Activated CD4-positive, alpha-beta memory T cell treated with anti-CD3 and anti-CD28 coated beads, Interleukin-2, amount 10 ng/mL, durations not matched to agents 7 days and 5 days (primary cell): Measurements from ENCODE around the gene NLN. TPM values are rescaled to one million over a fixed set of nuclear protein-coding genes. Genes with fewer than 3 reads are reported as not detected.
"Not testable (repeated sequence)": the region's sequence is repeated elsewhere in the genome, so short reads cannot be mapped to it uniquely, and the experiment has no call there.

ENCODE experiments used
- CTCF ChIA-PET: fragments of 350-600 bp; sonication (Branson Sonifier 250); formaldehyde crosslinking; loops from one replicate; lab custom pipeline; 2021; ENCODE audit warnings: antibody characterized with exemption, inconsistent platforms; lab: Charles Lee
- POLR2A ChIA-PET: fragments of 350-600 bp; sonication (Branson Sonifier 250); formaldehyde crosslinking; loops from one replicate; lab custom pipeline; 2021; ENCODE audit warnings: antibody characterized with exemption; lab: Charles Lee
- DNase-seq: peaks from one replicate; pipeline ENCODE4 v3.0.0-alpha.2; 2020
- H3K27ac Mint-ChIP-seq: one replicate; pipeline ENCODE4 v1.8.0; 2021; ENCODE audit warnings: mild to moderate bottlenecking, mixed read lengths
- H3K27me3 Mint-ChIP-seq: one replicate; pipeline ENCODE4 v1.8.0; 2021; ENCODE audit warnings: mixed read lengths
- H3K36me3 Mint-ChIP-seq: one replicate; pipeline ENCODE4 v1.8.0; 2021; ENCODE audit warnings: low read depth, mixed read lengths
- H3K4me1 Mint-ChIP-seq: one replicate; pipeline ENCODE4 v1.8.0; 2021; ENCODE audit warnings: mixed read lengths
- H3K4me3 Mint-ChIP-seq: one replicate; pipeline ENCODE4 v1.8.0; 2021; ENCODE audit warnings: mild to moderate bottlenecking, mixed read lengths
- H3K9me3 Mint-ChIP-seq: one replicate; pipeline ENCODE4 v1.8.0; 2021; ENCODE audit warnings: mixed read lengths
- total RNA-seq, 2 experiments: library from RNA; stranded (reverse); gene quantifications; one replicate each; pipeline ENCODE4 v1.2.3, GENCODE V29; 2021

Gene NLN
- total RNA-seq, 2 experiments from 2014 or later = 7.6 to 8.0 TPM

DNA sequence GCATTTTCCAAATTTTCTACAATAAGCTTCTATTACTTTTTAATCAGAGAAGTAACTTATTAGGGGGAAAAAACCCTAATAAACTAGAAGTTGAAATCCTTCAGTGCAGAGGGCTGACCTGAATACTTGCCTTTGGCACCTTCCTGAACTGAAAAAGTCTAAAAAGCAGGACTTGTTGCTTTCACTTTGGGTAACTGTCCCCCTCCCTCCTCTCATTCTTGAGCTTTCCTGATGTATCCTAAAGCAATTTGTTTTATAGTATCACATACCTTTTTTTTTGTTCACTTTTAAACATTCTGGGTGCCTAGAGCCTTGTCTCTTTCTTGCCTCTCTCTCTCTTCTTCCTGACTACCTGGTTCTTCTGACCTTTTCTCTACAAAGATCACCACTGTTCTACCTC lies 140.4 kb downstream of the NLN start:
- H3K4me3 Mint-ChIP-seq = no peak overlapping the region
- ChIA-PET CTCF (no interaction called here), POLR2A (no interaction called here)
- DNase-seq = no peak
- H3K4me1 Mint-ChIP-seq = peaks cover 8% of the 10 kb centered on the region
- H3K9me3 Mint-ChIP-seq = no peaks in the 10 kb centered on the region
- no peak overlapping the region for H3K27ac Mint-ChIP-seq
- H3K36me3 Mint-ChIP-seq = no peaks in the 10 kb centered on the region
- no peaks in the 10 kb centered on the region for H3K27me3 Mint-ChIP-seq

DNA sequence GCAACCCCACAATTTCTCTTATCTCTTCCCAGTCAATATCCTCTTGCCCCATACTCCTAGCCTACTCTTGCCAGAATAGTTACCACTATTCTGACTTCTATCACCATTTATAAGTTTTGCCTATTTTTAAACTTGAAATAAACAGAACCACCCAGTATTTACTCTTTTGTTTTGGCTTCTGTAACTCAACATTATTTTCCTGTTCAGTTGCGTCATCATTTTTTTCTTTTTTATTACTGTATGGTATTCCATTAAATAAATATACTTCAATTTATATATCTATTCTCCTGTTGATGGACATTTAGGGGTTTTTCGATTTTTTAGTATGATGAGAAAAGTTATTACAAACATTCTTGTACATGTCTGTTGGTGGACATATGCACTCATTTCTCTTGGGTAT lies 141.7 kb downstream of the NLN start:
- Mint-ChIP-seq H3K36me3 (no peaks in the 10 kb centered on the region), H3K4me1 (peaks cover 13% of the 10 kb centered on the region), H3K27ac (no peak overlapping the region), H3K4me3 (no peak overlapping the region), H3K9me3 (no peaks in the 10 kb centered on the region), H3K27me3 (no peaks in the 10 kb centered on the region)
- ChIA-PET POLR2A (no interaction called here), CTCF (no interaction called here)
- no peak for DNase-seq

DNA sequence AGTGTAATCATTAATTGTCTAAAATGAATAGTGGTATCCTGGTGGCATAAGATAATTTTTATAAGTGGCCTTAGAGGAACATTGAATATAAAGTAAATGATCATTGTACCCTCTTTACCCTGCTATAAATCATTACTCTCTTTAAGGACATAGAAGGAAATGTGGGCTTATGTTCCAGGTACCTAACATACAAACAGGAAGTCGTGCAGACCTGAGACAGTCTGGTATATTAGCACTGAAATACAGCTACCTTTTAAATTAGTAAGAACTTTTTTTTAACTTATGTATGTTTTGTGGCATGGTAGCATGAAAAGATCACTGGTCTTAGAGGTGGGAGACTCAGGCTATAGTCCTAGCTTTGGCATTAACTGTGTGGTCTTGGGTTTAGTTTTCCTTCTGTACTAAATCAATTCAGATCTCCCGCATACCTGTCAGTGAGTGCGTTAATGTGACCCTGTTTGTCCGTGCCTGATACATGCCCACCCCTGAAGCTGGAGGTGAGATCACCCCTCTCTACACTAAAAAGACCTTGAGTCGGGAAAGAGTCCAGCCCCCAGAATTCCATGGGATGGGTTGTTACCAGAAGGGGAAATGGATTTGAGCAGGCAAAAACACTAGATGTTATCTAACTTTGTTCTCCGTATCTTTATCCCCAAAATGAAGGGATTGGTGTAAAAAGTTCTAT lies 145.0 kb downstream of the NLN start:
- no peaks in the 10 kb centered on the region for H3K36me3 Mint-ChIP-seq
- H3K4me3 Mint-ChIP-seq = no peak overlapping the region
- POLR2A ChIA-PET = no interaction called here

DNA sequence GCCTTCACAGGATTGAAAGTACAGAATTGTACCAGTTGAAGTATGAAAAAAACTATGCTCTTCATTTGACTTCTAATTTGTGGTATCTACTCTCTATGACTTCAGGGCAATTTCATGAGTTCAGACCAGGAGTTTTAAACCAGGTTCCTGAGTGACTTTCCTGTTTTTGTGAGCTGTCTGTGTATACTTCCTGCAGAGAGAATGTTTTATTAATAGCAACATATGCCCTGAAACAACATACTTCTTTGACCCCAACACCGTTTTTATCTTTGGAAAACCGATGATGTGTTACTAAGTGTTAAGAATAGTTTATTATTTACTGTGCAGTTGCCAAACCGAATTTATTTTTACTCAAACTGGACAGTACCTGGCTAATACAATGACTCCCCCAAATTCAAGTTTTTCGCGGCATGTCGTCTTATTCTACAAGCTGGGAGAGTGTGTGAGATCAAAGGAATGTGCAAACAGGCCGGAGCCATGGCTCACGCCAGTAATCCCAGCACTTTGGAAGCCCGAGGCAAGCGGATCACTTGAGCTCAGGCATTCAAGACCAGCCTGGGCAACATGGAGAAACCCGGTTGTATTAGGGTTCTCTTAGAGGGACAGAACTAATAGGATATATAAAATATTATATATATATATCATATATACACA lies 145.7 kb downstream of the NLN start:
- Mint-ChIP-seq H3K36me3 (no peaks in the 10 kb centered on the region), H3K27ac (no peak overlapping the region), H3K4me1 (peaks cover 13% of the 10 kb centered on the region), H3K9me3 (no peaks in the 10 kb centered on the region), H3K27me3 (no peaks in the 10 kb centered on the region), H3K4me3 (no peak overlapping the region)
- ChIA-PET CTCF (no interaction called here), POLR2A (no interaction called here)
- DNase-seq = no peak

More for the DNA sequence above, 145.0 kb downstream of the NLN start:
- DNase-seq = no peak
- H3K27me3 Mint-ChIP-seq = no peaks in the 10 kb centered on the region
- CTCF ChIA-PET = no interaction called here
- H3K9me3 Mint-ChIP-seq = no peaks in the 10 kb centered on the region
- H3K27ac Mint-ChIP-seq = no peak overlapping the region
- H3K4me1 Mint-ChIP-seq = peaks cover 13% of the 10 kb centered on the region

DNA sequence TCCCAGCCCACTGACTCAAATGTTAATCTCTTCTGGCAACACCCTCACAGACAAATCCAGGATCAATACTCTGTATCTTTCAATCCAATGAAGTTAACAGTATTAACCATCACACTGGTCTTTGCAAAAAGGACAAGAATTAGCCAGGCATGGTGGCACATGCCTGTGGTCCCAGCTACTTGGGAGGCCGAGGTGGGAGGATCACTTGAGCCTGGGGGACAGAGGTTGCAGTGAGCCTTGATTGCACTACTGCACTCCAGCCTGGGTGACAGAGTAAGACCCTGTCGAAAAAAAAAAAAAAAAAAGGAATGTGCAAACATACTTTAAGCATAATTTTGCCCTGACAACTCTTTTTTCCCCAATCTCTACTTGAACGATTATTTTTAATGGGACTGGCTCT lies 146.5 kb downstream of the NLN start:
- Mint-ChIP-seq H3K4me3 (no peak overlapping the region), H3K27me3 (no peaks in the 10 kb centered on the region), H3K9me3 (no peaks in the 10 kb centered on the region), H3K4me1 (peaks cover 13% of the 10 kb centered on the region), H3K27ac (no peak overlapping the region), H3K36me3 (no peaks in the 10 kb centered on the region)
- POLR2A ChIA-PET = no interaction called here
- CTCF ChIA-PET = no interaction called here
- no peak for DNase-seq

DNA sequence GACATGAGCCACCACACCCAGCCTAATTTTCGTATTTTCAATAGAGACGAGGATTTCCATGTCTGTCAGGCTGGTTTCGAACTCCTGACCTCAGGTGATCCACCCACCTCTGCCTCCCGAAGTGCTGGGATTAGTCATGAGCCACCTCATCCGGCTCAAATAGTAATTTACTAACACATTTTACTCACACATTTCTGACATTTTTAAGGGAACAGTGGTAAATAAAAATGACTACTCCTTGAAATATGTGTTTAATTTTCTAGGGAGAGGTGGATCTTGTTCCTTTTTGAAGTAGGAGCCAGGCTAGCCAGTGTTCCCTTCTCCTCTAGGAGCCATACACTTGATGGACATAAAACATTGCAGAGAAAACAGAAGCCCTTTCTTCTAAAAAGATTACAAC lies 149.2 kb downstream of the NLN start:
- POLR2A ChIA-PET = no interaction called here
- DNase-seq = no peak
- H3K27me3 Mint-ChIP-seq = no peaks in the 10 kb centered on the region
- no peak overlapping the region for H3K4me3 Mint-ChIP-seq
- H3K9me3 Mint-ChIP-seq = no peaks in the 10 kb centered on the region
- no peaks in the 10 kb centered on the region for H3K36me3 Mint-ChIP-seq
- no peak overlapping the region for H3K27ac Mint-ChIP-seq
- peaks cover 13% of the 10 kb centered on the region for H3K4me1 Mint-ChIP-seq
- CTCF ChIA-PET = no interaction called here

DNA sequence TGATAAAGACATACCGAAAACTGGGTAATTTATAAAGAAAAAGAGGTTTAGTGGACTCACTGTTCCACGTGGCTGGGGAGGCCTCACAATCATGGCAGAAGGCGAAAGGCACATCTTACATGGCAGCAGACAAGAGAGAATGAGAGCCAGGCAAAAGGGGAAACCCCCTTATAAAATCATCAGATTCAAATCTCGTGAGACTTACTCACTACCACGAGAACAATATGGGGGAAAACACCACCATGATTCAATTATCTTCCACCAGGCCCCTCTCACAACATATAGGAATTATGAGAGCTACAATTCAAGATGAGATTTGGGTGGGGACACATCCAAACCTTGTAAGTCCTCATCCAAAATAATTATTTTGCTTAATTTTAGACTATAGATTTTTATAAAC lies 149.8 kb downstream of the NLN start:
- CTCF ChIA-PET, H3K36me3 Mint-ChIP-seq, H3K9me3 Mint-ChIP-seq, H3K27me3 Mint-ChIP-seq, H3K27ac Mint-ChIP-seq, DNase-seq, H3K4me3 Mint-ChIP-seq, POLR2A ChIA-PET: not testable (repeated sequence)
- H3K4me1 Mint-ChIP-seq = peaks cover 11% of the 10 kb centered on the region

DNA sequence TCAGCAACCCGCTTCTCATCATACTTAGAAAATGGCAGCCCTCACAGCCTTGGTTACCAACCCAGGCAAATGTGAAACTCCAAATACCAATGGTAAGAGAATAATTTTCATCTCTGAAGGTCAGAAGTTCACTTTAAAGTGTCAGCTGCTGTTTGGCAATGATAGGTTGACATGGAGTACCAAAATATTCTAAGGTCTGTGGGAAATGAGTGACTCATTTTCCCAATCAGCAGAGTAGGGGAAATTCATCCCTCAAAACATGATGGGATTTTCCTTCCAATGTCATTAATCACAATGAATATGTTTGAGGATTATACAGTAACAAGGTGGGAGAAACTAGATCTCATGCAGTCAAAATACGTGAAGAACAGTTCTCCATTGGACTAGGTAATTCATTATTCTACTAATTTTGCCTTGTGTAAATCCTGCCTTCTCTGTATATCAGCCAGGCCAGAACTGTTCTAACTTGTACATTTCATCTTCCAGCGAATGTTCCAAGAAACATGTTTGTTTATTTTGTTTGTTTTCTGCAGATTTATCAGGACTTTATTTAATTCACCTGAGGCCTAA lies 151.3 kb downstream of the NLN start:
- H3K27ac Mint-ChIP-seq = no peak overlapping the region
- peaks cover 2% of the 10 kb centered on the region for H3K36me3 Mint-ChIP-seq
- H3K4me3 Mint-ChIP-seq = no peak overlapping the region
- peaks cover 1% of the 10 kb centered on the region for H3K4me1 Mint-ChIP-seq
- no peak for DNase-seq
- no peaks in the 10 kb centered on the region for H3K9me3 Mint-ChIP-seq
- POLR2A ChIA-PET = no interaction called here
- CTCF ChIA-PET = interaction anchor here (1.2 kb wide), 1 partner anchor 9 kb away, joined by 3 read pairs; no protein-coding TSS in a partner anchor
- H3K27me3 Mint-ChIP-seq = no peaks in the 10 kb centered on the region

DNA sequence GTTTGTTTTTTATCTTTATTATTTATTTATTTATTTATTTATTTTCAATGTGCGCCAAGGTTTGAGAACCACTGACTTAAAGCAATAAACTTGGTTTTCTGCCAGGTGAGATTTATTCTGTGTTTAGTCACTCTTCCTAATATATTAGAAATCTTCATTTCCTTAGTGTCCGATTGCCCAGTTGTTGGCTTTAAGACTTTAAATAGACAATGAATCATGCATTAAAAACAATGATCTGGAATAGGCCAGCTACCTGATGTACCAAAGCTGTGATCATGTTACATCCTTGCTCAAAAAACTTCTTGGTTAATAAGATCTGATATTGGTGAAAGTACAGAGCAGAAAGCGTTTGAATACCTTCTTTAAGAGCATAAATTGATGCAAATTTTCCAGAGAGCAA lies 152.2 kb downstream of the NLN start:
- peaks cover 1% of the 10 kb centered on the region for H3K4me1 Mint-ChIP-seq
- ChIA-PET CTCF (interaction anchor here (1.2 to 1.4 kb wide), 2 partner anchors 10 to 26 kb away, joined by 3 read pairs; no protein-coding TSS in a partner anchor), POLR2A (no interaction called here)

DNA sequence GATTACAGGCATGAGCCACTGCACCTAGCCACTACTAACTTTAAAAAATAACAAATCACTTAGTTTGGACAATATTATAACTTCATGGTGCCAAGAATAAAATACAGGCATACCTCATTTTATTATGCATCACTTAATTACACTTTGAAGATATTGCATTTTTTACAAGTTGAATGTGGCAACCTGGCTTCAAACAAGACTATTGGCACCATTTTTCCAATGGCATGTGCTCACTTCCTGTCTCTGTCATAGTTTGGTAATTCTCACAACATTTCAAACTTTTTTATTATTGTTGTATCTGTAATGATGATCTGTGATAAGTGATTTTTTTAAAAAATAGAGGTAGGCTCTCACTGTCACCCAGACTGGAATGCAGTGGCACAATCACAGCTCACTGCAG lies 154.5 kb downstream of the NLN start:
- H3K4me3 Mint-ChIP-seq = no peak overlapping the region
- H3K27me3 Mint-ChIP-seq = no peaks in the 10 kb centered on the region
- ChIA-PET POLR2A (no interaction called here), CTCF (no interaction called here)
- H3K36me3 Mint-ChIP-seq = peaks cover 2% of the 10 kb centered on the region
- H3K9me3 Mint-ChIP-seq = no peaks in the 10 kb centered on the region
- H3K27ac Mint-ChIP-seq = no peak overlapping the region
- peaks cover 1% of the 10 kb centered on the region for H3K4me1 Mint-ChIP-seq
- no peak for DNase-seq

More for the DNA sequence above, 152.2 kb downstream of the NLN start:
- Mint-ChIP-seq H3K4me3 (no peak overlapping the region), H3K36me3 (peaks cover 2% of the 10 kb centered on the region), H3K27ac (no peak overlapping the region), H3K27me3 (no peaks in the 10 kb centered on the region), H3K9me3 (no peaks in the 10 kb centered on the region)
- no peak for DNase-seq

DNA sequence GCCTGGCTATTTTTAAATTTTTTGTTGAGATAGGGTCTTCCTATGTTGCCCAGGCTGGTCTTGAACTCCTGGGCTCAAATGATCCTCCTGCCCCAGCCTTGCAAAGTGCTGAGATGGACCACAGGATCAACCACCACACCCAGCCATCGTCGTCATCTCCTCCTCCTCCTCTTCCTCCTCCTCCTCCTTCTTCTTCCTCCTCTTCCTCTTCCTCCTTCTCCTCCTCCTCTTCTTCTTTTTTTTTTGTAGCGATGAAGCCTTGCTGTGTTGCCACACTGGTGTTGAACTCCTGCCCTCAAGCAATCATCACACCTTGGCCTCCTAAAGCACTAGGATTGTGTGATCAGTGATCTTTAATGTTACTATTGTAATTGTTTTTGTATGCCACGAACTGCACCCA lies 155.0 kb downstream of the NLN start:
- Mint-ChIP-seq H3K27ac (no peak overlapping the region), H3K4me1 (peaks cover 1% of the 10 kb centered on the region), H3K36me3 (peaks cover 2% of the 10 kb centered on the region), H3K9me3 (no peaks in the 10 kb centered on the region), H3K27me3 (no peaks in the 10 kb centered on the region), H3K4me3 (no peak overlapping the region)
- CTCF ChIA-PET = no interaction called here
- POLR2A ChIA-PET = no interaction called here
- no peak for DNase-seq
